ENCODE data around the gene THUMPD1. TPM values are rescaled to one million over a fixed set of nuclear protein-coding genes. Genes with fewer than 3 reads are reported as not detected.
"Not testable (repeated sequence)": the region's sequence is repeated elsewhere in the genome, so short reads cannot be mapped to it uniquely, and the experiment has no call there.

THUMPD1 gene
- polyA plus RNA-seq, 3 donors: 16.1 to 32.2 (median 23.5) TPM

DNA sequence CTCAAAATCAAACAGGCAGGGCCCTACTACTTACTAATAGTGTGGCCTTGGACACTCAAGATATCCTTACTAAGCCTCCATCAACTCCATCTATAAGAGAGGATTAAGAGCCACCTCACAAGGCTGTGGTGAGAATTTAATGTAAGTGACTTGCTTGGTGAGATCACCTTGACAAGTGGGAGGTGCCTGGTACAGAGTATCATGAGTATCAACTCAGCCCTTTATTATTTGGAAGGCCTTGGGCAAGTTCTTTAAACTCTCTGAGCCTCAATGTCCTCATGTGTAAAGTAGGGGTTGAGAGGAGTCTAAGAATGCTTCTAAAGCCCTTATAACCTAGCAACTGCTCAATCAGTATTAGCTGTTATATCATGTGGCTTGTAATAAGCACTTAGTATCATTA lies 15.0 kb downstream of the THUMPD1 start:
- H4K20me1 ChIP-seq (ENCODE audit: insufficient read depth, low read length): no peaks in the 10 kb centered on the region
- no peak overlapping the region for H3K27ac Mint-ChIP-seq

DNA sequence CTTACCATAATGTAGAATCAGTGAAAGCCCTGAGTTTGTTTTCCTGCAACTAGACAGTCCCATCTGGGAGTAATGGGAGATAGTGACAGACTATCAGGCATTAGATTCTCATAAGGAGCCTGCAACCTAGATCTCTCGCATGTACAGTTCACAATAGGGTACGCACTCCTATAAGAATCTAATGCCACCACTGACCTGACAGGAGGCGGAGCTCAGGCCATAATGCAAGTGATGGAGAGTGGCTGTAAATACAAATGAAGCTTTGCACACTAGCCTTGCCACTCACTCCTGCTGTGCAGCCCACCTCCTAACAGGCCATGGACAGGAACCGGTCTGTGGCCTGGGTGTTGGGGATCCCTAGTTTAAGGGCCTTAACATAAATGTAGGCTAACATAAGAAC lies 21.4 kb downstream of the THUMPD1 start:
- DNase-seq: no peak
- Histone ChIP-seq H3K9ac (ENCODE audit: insufficient read depth, low read length, poor library complexity, severe bottlenecking) (no peak overlapping the region), H3K4me1 (ENCODE audit: control insufficient read depth in 1 of 2, insufficient read depth in 2 of 2, low read length in 2 of 2) (no peaks in the 10 kb centered on the region), H3K79me2 (ENCODE audit: insufficient read depth, low read length) (no peaks in the 10 kb centered on the region), H4K20me1 (ENCODE audit: insufficient read depth, low read length) (no peaks in the 10 kb centered on the region), H3K36me3 (replicated peaks in 1 of 2; ENCODE audit: control insufficient read depth in 1 of 2, insufficient read depth in 2 of 2, low read length in 2 of 2) (peaks cover 0 to 13% of the 10 kb centered on the region in 2 donors), H3K4me2 (replicated peaks; ENCODE audit: extremely low read depth, low read length, poor library complexity, severe bottlenecking) (no peak overlapping the region), H3K27me3 (ENCODE audit: control insufficient read depth in 2 of 2, insufficient read depth in 2 of 2, low read length in 2 of 2) (no peaks in the 10 kb centered on the region), H3K9me3 (replicated peaks in 1 of 2; ENCODE audit: control insufficient read depth in 1 of 2, insufficient read depth in 1 of 2, low read length in 2 of 2) (peaks cover 3 to 11% of the 10 kb centered on the region in 2 donors), H3K27ac (ENCODE audit: low read depth in 1 of 2, low read length in 2 of 2) (no peak overlapping the region), H3K4me3 (replicated peaks in 1 of 3; ENCODE audit: low read depth in 2 of 3, low read length in 3 of 3) (no peak overlapping the region), H2AFZ (ENCODE audit: insufficient read depth, low read depth, low read length, poor library complexity, severe bottlenecking) (no peak overlapping the region)
- intact Hi-C loops (cut with micrococcal nuclease): no loop called here
- H3K4me1 Mint-ChIP-seq: no peaks in the 10 kb centered on the region
- H3K9me3 Mint-ChIP-seq: peaks cover 6 to 12% (median 8%) of the 10 kb centered on the region in 7 donors
- H3K36me3 Mint-ChIP-seq: peaks cover 14 to 23% of the 10 kb centered on the region in 2 donors
- no peaks in the 10 kb centered on the region for H3K27me3 Mint-ChIP-seq (ENCODE audit: low read depth in 3 of 3)
- WGBS (ENCODE audit: insufficient coverage): 100% methylated on average over 2 of the region's 4 CpGs
- no peak overlapping the region for H3K4me3 Mint-ChIP-seq
- H3K27ac Mint-ChIP-seq: no peak overlapping the region
- TF ChIP-seq, protein P1, sequence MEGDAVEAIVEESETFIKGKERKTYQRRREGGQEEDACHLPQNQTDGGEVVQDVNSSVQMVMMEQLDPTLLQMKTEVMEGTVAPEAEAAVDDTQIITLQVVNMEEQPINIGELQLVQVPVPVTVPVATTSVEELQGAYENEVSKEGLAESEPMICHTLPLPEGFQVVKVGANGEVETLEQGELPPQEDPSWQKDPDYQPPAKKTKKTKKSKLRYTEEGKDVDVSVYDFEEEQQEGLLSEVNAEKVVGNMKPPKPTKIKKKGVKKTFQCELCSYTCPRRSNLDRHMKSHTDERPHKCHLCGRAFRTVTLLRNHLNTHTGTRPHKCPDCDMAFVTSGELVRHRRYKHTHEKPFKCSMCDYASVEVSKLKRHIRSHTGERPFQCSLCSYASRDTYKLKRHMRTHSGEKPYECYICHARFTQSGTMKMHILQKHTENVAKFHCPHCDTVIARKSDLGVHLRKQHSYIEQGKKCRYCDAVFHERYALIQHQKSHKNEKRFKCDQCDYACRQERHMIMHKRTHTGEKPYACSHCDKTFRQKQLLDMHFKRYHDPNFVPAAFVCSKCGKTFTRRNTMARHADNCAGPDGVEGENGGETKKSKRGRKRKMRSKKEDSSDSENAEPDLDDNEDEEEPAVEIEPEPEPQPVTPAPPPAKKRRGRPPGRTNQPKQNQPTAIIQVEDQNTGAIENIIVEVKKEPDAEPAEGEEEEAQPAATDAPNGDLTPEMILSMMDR (IDR thresholded peaks at IDR 0.05): no peak

More for the DNA sequence above, 15.0 kb downstream of the THUMPD1 start:
- peaks cover 29 to 31% of the 10 kb centered on the region in 2 donors for H3K36me3 Mint-ChIP-seq
- intact Hi-C loops (cut with micrococcal nuclease): no loop called here
- H3K79me2 ChIP-seq (ENCODE audit: insufficient read depth, low read length): no peaks in the 10 kb centered on the region
- no peak overlapping the region for H3K27ac ChIP-seq (ENCODE audit: low read depth in 1 of 2, low read length in 2 of 2)
- H3K4me1 Mint-ChIP-seq: no peaks in the 10 kb centered on the region
- H3K4me3 Mint-ChIP-seq: no peak overlapping the region
- H3K4me2 ChIP-seq (replicated peaks; ENCODE audit: extremely low read depth, low read length, poor library complexity, severe bottlenecking): no peak overlapping the region
- no peaks in the 10 kb centered on the region for H3K9me3 ChIP-seq (replicated peaks in 1 of 2; ENCODE audit: control insufficient read depth in 1 of 2, insufficient read depth in 1 of 2, low read length in 2 of 2)
- no peak overlapping the region for H3K9ac ChIP-seq (ENCODE audit: insufficient read depth, low read length, poor library complexity, severe bottlenecking)
- no peaks in the 10 kb centered on the region for H3K4me1 ChIP-seq (ENCODE audit: control insufficient read depth in 1 of 2, insufficient read depth in 2 of 2, low read length in 2 of 2)
- no peaks in the 10 kb centered on the region for H3K27me3 ChIP-seq (ENCODE audit: control insufficient read depth in 2 of 2, insufficient read depth in 2 of 2, low read length in 2 of 2)
- H3K27me3 Mint-ChIP-seq (ENCODE audit: low read depth in 3 of 3): no peaks in the 10 kb centered on the region
- H3K9me3 Mint-ChIP-seq: no peaks in the 10 kb centered on the region
- DNase-seq: no peak
- no peak overlapping the region for H3K4me3 ChIP-seq (replicated peaks in 1 of 3; ENCODE audit: low read depth in 2 of 3, low read length in 3 of 3)
- peaks cover under 1 to 44% of the 10 kb centered on the region in 2 donors for H3K36me3 ChIP-seq (replicated peaks in 1 of 2; ENCODE audit: control insufficient read depth in 1 of 2, insufficient read depth in 2 of 2, low read length in 2 of 2)
- no peak overlapping the region for H2AFZ ChIP-seq (ENCODE audit: insufficient read depth, low read depth, low read length, poor library complexity, severe bottlenecking)
- TF ChIP-seq, protein P1 (IDR thresholded peaks at IDR 0.05): no peak

DNA sequence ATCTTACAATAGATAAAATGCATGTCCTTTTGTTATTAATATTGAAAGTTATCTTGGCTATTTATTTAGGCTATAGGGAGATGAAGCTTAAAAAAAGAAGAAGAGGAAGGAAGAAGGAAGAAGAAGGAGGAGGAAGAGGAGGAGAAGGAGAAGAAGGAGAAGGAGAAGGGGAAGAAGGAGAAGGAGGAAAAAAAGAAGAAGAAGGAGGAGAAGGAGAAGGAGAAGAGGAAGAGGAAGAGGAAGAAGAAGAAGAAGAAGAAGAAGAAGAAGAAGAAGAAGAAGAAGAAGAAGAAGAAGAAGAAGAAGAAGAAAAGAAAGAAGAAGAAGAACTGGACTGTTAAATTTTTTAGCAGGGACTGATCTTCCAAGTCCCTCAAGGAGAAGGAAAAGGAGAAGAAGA lies 23.9 kb downstream of the THUMPD1 start:
- H3K9ac ChIP-seq (ENCODE audit: insufficient read depth, low read length, poor library complexity, severe bottlenecking); H3K4me1 ChIP-seq (ENCODE audit: control insufficient read depth in 1 of 2, insufficient read depth in 2 of 2, low read length in 2 of 2); H3K4me2 ChIP-seq (replicated peaks; ENCODE audit: extremely low read depth, low read length, poor library complexity, severe bottlenecking); DNase-seq; H3K4me3 Mint-ChIP-seq; H3K4me3 ChIP-seq (replicated peaks in 1 of 3; ENCODE audit: low read depth in 2 of 3, low read length in 3 of 3); H3K27me3 Mint-ChIP-seq (ENCODE audit: low read depth in 3 of 3); H3K4me1 Mint-ChIP-seq; intact Hi-C loops (cut with micrococcal nuclease); H2AFZ ChIP-seq (ENCODE audit: insufficient read depth, low read depth, low read length, poor library complexity, severe bottlenecking); H3K27me3 ChIP-seq (ENCODE audit: control insufficient read depth in 2 of 2, insufficient read depth in 2 of 2, low read length in 2 of 2); H3K79me2 ChIP-seq (ENCODE audit: insufficient read depth, low read length); H4K20me1 ChIP-seq (ENCODE audit: insufficient read depth, low read length): not testable (repeated sequence)
- Histone ChIP-seq H3K36me3 (replicated peaks in 1 of 2; ENCODE audit: control insufficient read depth in 1 of 2, insufficient read depth in 2 of 2, low read length in 2 of 2) (peaks cover 0 to 25% of the 10 kb centered on the region in 2 donors), H3K9me3 (replicated peaks in 1 of 2; ENCODE audit: control insufficient read depth in 1 of 2, insufficient read depth in 1 of 2, low read length in 2 of 2) (peaks cover 3 to 11% of the 10 kb centered on the region in 2 donors), H3K27ac (ENCODE audit: low read depth in 1 of 2, low read length in 2 of 2) (peak overlapping the region in 1 of 2 donors; percentile 37)
- H3K9me3 Mint-ChIP-seq: peaks cover 6 to 12% (median 8%) of the 10 kb centered on the region in 7 donors
- H3K36me3 Mint-ChIP-seq: peaks cover 25 to 27% of the 10 kb centered on the region in 2 donors
- peak overlapping the region; percentile 23 to 82 (median 66) for H3K27ac Mint-ChIP-seq

Data from CD14-positive monocyte (primary cell).